SK-N-MC (cell line): ENCODE measurements around the gene PET100.

ENCODE experiments used
- EZH2 ChIP-seq: fragments of 200-600 bp; sonication (generic); IDR thresholded peaks from one replicate; pipeline ENCODE4 v1.6.1; 2017; ENCODE audit warnings: antibody characterized with exemption
- FOXP2 ChIP-seq: optimal IDR thresholded peaks from 2 replicates; pipeline ENCODE3; 2011; ENCODE audit warnings: mild to moderate bottlenecking, moderate library complexity; ENCODE audit not compliant: insufficient read depth; ENCODE audit errors: extremely low read length, control extremely low read depth
- POLR2AphosphoS5 ChIP-seq: IDR thresholded peaks from 2 replicates; pipeline ENCODE4 v1.6.1; 2012; ENCODE audit warnings: mild to moderate bottlenecking, low read depth, low read length, borderline replicate concordance

- TF ChIP-seq EZH2 (no peak), POLR2AphosphoS5 (no peak), FOXP2 (no peak)
Observed at GRCh38 chr19:7662657-7663056, 33.1 kb downstream of the PET100 start.
